HCT116 (cell line): ENCODE results near the gene LCNL1.

ENCODE experiments used
- CBX3 ChIP-seq: IDR thresholded peaks from 2 replicates; pipeline ENCODE4 v1.6.1; 2012; ENCODE audit warnings: low read depth
- CTCF ChIP-seq, 3 experiments: fragments of 200-600 bp in 1 of 3; sonication (generic) in 1 of 3; IDR thresholded peaks in 2 of 3; conservative IDR thresholded peaks in 1 of 3; 2 replicates each; pipeline ENCODE4 v1.5.1; 2012 to 2017; ENCODE audit warnings: low read depth in 2 of 3, low read length in 2 of 3, antibody characterized with exemption in 1 of 3, borderline replicate concordance in 1 of 3, control low read depth in 1 of 3, mild to moderate bottlenecking in 1 of 3, mixed read lengths in 1 of 3, mixed run types in 1 of 3, moderate library complexity in 1 of 3; ENCODE audit not compliant: insufficient read depth in 1 of 3
- ELF1 ChIP-seq: IDR thresholded peaks from 2 replicates; pipeline ENCODE4 v1.6.1; 2012; ENCODE audit warnings: low read depth, borderline replicate concordance
- EZH2 ChIP-seq: fragments of 200-600 bp; sonication (generic); IDR thresholded peaks from 2 replicates; pipeline ENCODE4 v1.6.1; 2017; ENCODE audit warnings: antibody characterized with exemption, mixed run types
- MAX ChIP-seq: IDR thresholded peaks from 2 replicates; pipeline ENCODE4 v1.6.1; 2012
- POLR2A ChIP-seq: IDR thresholded peaks from 2 replicates; pipeline ENCODE4 v1.7.0; 2011; ENCODE audit warnings: borderline replicate concordance; ENCODE audit not compliant: insufficient read depth, insufficient read length; ENCODE audit errors: extremely low read depth
- POLR2AphosphoS5 ChIP-seq: IDR thresholded peaks from 2 replicates; pipeline ENCODE4 v1.6.1; 2011; ENCODE audit warnings: mild to moderate bottlenecking, low read depth, low read length, moderate library complexity
- RAD21 ChIP-seq: IDR thresholded peaks from 2 replicates; pipeline ENCODE4 v1.6.1; 2012; ENCODE audit warnings: low read depth, mild to moderate bottlenecking
- REST ChIP-seq: IDR thresholded peaks from 2 replicates; pipeline ENCODE4 v1.6.1; 2012; ENCODE audit warnings: low read depth
- SIN3A ChIP-seq: IDR thresholded peaks from 2 replicates; pipeline ENCODE4 v1.6.1; 2012; ENCODE audit warnings: low read depth
- TCF7L2 ChIP-seq: IDR thresholded peaks from 2 replicates; pipeline ENCODE4 v1.7.0; 2011; ENCODE audit warnings: borderline replicate concordance, inconsistent platforms; ENCODE audit not compliant: insufficient read depth, insufficient read length; ENCODE audit errors: extremely low read depth
- ZBTB33 ChIP-seq: IDR thresholded peaks from 2 replicates; pipeline ENCODE4 v1.6.1; 2011; ENCODE audit warnings: mild to moderate bottlenecking, low read length, moderate library complexity; ENCODE audit not compliant: insufficient replicate concordance; ENCODE audit errors: extremely low read depth
- ZFX ChIP-seq: fragments of 450-650 bp; IDR thresholded peaks from 2 replicates; pipeline ENCODE4 v1.6.1; 2017

GRCh38 chr9:136982232-136983051 is at the start of gene LCNL1:
- no peak for TF ChIP-seq CTCF (IDR thresholded peaks at IDR 0.05 in 2 of 3, conservative IDR thresholded peaks at IDR 0.05 in 1 of 3; ENCODE audit: borderline replicate concordance in 1 of 3, insufficient read depth in 1 of 3, low read depth in 2 of 3, low read length in 2 of 3)
- no peak for TF ChIP-seq POLR2A
- TF ChIP-seq POLR2AphosphoS5: no peak
- TF ChIP-seq EZH2: no peak
- no peak for TF ChIP-seq ZBTB33
- TF ChIP-seq CBX3: no peak
- TF ChIP-seq RAD21: no peak
- TF ChIP-seq REST: no peak
- TF ChIP-seq ZFX: no peak
- TF ChIP-seq MAX: no peak
- TF ChIP-seq SIN3A: no peak
- no peak for TF ChIP-seq TCF7L2
- TF ChIP-seq ELF1: no peak
